Measurements from ENCODE around the gene CSN2. TPM values are rescaled to one million over a fixed set of nuclear protein-coding genes. Genes with fewer than 3 reads are reported as not detected.
"Not testable (repeated sequence)": the region's sequence is repeated elsewhere in the genome, so short reads cannot be mapped to it uniquely, and the experiment has no call there.

CSN2 gene, protein sequence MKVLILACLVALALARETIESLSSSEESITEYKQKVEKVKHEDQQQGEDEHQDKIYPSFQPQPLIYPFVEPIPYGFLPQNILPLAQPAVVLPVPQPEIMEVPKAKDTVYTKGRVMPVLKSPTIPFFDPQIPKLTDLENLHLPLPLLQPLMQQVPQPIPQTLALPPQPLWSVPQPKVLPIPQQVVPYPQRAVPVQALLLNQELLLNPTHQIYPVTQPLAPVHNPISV
- total RNA-seq (2014; rRNA removed; shearing (Covaris generic)) = not detected in 2 replicates
- polyA plus RNA-seq (2014; cell fraction: nucleus; rRNA removed) = not detected in 2 replicates

DNA sequence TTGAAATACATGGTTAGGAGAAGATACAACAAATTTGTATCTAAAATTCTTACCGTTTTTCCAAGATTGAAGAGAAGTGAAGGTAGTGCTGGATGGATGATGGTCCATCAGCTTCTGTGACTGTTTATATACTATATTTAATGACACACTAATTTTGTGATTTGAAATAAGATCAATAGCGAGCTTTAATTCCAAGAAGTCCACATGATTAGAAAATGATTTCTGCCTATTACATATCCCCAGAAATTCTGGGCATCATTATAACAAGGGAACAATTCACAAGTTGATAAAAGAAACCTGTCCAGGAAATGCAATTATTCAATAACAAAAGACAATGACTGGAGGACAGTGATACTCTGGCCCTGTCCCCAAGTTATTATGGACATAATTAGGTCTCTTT is at the start of gene CSN2:
Gene CSN2, minus strand, starts transcription at position 101 of the 400 bp plus-strand sequence. CDS start 4,733 bp downstream, outside the sequence.
- no peak for DNase-seq (ENCODE audit: extremely low read depth, low read depth)

DNA sequence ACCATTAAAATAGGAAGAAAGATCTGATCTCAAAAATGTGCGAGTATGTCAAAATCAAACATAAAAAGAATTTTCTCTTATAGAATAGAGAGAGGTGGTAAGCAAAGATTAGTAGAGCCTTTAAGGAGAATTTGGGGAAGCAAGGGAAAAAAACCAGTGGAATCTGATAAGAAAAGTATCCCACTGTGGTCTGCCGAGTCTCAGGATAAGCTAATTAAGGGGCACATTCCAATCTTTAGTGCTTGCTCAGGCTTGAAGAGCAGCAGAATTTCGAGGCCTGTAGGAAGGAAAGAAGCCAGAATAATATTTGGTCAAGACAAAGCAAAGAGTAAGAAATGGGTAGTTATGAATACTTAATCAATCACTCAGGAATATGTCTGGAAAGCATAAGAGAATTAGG is 43.2 kb upstream of the CSN2 start:
- DNase-seq (ENCODE audit: extremely low read depth, low read depth) = no peak

GRCh38 chr4:70002507-70002906 is 37.0 kb upstream of the CSN2 start:
- no peak for DNase-seq (ENCODE audit: extremely low read depth, low read depth)

DNA sequence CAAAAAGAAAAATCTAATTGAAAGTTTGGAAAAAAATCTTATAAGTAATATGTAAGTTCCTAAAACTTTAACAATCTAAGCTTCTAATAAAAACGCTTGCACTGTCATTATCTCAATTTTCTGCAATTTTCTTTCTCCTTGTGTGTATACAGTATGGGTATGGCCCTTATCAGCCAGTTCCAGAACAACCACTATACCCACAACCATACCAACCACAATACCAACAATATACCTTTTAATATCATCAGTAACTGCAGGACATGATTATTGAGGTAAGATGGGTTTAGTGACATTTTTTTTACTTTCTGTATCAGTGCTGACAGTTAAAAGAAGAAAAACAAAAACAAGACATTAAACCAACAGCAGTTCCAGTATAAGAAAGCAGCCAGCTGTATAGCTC is 35.2 kb upstream of the CSN2 start:
- no peak for DNase-seq (ENCODE audit: extremely low read depth, low read depth)

DNA sequence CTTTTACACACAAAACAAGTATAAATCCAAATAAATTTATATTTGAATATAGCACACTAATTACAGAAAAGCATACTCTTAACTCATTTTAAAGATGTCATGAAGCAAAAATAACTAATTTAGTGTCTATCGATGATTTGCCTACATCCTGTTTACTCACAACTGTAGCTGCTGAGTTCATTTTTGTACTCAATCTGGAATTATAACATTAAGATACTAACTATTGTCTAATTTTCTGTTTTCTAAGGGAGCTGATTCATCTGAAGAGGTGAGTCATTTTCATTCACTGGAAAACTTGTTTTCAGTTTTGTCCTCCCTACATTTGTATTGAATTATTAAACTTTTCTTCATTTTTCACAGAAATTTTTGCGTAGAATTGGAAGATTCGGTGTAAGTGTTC is 33.9 kb upstream of the CSN2 start:
- no peak for DNase-seq (ENCODE audit: extremely low read depth, low read depth)

GRCh38 chr4:69995526-69996016 is 30.0 kb upstream of the CSN2 start, which contains the start of gene STATH:
Gene STATH, plus strand, starts transcription at chr4:69995966. Its CDS starts 2,472 bp downstream, at chr4:69998438.
- DNase-seq (ENCODE audit: extremely low read depth, low read depth) = no peak

GRCh38 chr4:69994782-69995181 is 29.3 kb upstream of the CSN2 start:
- DNase-seq (ENCODE audit: extremely low read depth, low read depth) = no peak

GRCh38 chr4:69991016-69991415 is 25.5 kb upstream of the CSN2 start:
- no peak for DNase-seq (ENCODE audit: extremely low read depth, low read depth)

GRCh38 chr4:69986663-69987062 is 21.1 kb upstream of the CSN2 start:
- no peak for DNase-seq (ENCODE audit: extremely low read depth, low read depth)

GRCh38 chr4:69984030-69984443 is 18.5 kb upstream of the CSN2 start:
- DNase-seq (ENCODE audit: extremely low read depth, low read depth) = peak; percentile 41

DNA sequence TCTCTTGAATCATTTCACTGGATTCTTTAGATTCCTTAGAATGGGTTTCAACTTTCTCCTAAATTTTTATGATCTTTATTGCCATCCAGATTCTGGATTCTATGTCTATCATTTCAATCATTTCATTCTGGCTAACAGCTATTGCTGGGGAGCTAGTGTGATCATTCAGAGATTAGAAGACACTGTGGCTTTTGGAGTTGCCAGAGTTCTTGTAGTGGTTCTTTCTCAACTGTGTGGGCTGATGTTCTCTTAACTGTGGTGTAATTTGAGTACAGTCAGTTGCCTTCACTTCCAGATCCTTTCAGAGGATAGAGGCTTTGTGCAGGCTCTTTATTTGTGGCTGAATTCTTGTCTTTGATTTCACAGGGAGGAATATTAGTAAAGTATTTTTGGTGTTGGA is 12.1 kb upstream of the CSN2 start:
- DNase-seq (ENCODE audit: extremely low read depth, low read depth) = no peak

DNA sequence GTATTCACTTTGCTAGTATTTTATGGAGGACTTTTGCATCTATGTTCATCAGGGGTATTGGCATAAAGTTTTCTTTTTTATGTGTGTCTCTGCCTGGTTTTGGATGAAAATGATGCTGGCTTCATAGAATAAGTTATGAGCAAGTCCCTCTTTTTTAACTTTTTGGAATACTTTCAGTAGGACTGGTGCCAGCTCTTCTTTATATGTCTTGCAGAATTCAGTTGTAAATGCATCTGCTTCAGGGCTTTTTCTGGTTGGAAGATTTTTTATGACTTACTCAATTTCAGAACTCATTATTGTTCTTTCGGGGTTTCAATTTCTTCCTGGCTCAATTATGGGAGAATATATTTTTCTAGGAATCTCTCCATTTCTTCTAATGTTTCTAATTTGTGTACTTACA is 9.1 kb upstream of the CSN2 start:
- DNase-seq (ENCODE audit: extremely low read depth, low read depth) = no peak

DNA sequence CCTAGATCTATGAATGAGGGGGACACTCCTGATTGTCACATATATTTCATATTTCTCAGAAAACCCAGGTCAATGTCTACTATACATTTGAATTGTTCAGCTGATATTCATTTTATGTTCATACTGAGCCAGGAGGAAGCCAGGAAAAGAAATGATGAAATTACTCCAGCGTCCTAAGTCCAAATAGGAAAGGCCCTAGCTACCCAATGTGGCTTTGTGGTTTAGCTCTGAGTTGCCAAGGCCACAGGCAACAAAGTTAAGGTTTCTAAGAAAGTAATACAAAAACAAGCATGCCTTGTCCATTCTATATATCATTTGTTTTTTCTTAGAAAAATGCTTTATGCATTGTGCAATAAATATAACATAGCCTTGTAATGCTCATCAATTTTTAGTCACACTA is 4.5 kb upstream of the CSN2 start:
- DNase-seq (ENCODE audit: extremely low read depth, low read depth) = no peak

GRCh38 chr4:69957209-69957608 is 8.3 kb downstream of the CSN2 start:
- no peak for DNase-seq (ENCODE audit: extremely low read depth, low read depth)

GRCh38 chr4:69951602-69952001 is 13.9 kb downstream of the CSN2 start:
- no peak for DNase-seq (ENCODE audit: extremely low read depth, low read depth)

- no peak for DNase-seq (ENCODE audit: extremely low read depth, low read depth)
Observed at GRCh38 chr4:69936566-69936965, 29.0 kb downstream of the CSN2 start.

- no peak for DNase-seq (ENCODE audit: extremely low read depth, low read depth)
Observed at GRCh38 chr4:69934150-69934549, 31.4 kb downstream of the CSN2 start.

GRCh38 chr4:69930768-69931167 is 34.8 kb downstream of the CSN2 start, which contains the start of gene CSN1S1:
Gene CSN1S1, plus strand, starts transcription at chr4:69931068. Its CDS starts 1,488 bp downstream, at chr4:69932556.
- DNase-seq (ENCODE audit: extremely low read depth, low read depth) = no peak

- not testable (repeated sequence) for DNase-seq (ENCODE audit: extremely low read depth, low read depth)
Observed at GRCh38 chr4:69923782-69924410, 41.6 kb downstream of the CSN2 start.

- DNase-seq (ENCODE audit: extremely low read depth, low read depth) = no peak
Observed at GRCh38 chr4:69920874-69921273, 44.7 kb downstream of the CSN2 start.

DNA sequence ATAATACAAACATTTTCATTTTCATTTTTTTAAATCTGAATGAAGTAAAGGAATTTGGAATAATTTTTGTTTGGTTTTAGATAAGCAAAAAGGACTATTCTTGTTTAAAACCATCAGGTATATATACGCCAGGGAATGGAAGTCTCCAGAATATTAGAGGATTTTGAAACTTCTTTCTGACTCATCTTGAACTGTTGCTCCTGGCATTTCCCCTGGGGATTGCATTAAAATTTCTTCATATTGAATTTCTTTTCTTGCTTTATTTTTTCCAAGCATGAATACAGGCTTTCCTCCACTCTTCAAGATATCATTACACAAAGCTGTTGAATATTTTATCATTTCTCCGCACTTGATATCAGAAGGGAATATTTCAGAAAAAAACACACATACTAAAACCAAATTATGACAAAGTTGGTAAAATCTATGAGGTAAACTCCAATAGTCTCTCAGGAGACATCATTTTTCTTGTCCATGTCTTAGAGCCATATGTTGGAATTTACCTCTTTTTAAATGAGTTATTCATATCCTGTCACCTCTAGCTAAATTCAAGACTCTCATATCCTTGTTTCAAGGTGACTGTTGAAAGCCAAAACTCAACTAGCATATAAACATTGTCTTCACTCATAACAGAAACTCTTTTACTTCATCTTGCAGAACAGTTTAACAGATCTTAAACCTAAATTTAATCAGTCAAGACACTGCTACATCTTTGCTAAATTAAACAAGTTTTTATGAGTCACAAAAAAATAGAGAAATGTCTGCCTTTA is 55.3 kb downstream of the CSN2 start:
- DNase-seq (ENCODE audit: extremely low read depth, low read depth) = no peak
